Measurements from ENCODE around the gene SLC25A44.

Gene SLC25A44

GRCh38 chr1:156220226-156220625 lies 26.3 kb downstream of the SLC25A44 start:
- Histone ChIP-seq H3K4me1 (ENCODE audit: control insufficient read depth, low read length) (peaks cover 3% of the 10 kb centered on the region; the same call in 1 of the 2 replicates), H4K20me1 (ENCODE audit: control insufficient read depth, insufficient read depth, low read depth, low read length) (no peaks in the 10 kb centered on the region)

GRCh38 chr1:156221986-156222692 lies 28.2 kb downstream of the SLC25A44 start:
- H3K4me1 ChIP-seq (ENCODE audit: control insufficient read depth, low read length): peaks cover 11% of the 10 kb centered on the region
- H3K9me3 ChIP-seq (ENCODE audit: control insufficient read depth, insufficient read depth, low read length): no peaks in the 10 kb centered on the region
- H3F3A ChIP-seq (ENCODE audit: control insufficient read depth, insufficient read depth): peaks cover 2% of the 10 kb centered on the region; the same call in 1 of the 2 replicates
- H3K9me2 ChIP-seq (replicated peaks; ENCODE audit: control insufficient read depth, low read length): no peaks in the 10 kb centered on the region
- H3K4me2 ChIP-seq (ENCODE audit: low read length): no peak overlapping the region
- H3K4me3 ChIP-seq (ENCODE audit: low read length): no peak overlapping the region
- TF ChIP-seq EZH2phosphoT487 (IDR thresholded peaks at IDR 0.05; ENCODE audit: borderline replicate concordance, low read length): no peak
- no peak for TF ChIP-seq CTCF (IDR thresholded peaks at IDR 0.05; ENCODE audit: low read depth, low read length, poor library complexity, severe bottlenecking)
- no peaks in the 10 kb centered on the region for H3K27me3 ChIP-seq (ENCODE audit: control insufficient read depth, low read length)
- peaks cover 37% of the 10 kb centered on the region for H3K36me3 ChIP-seq (ENCODE audit: control insufficient read depth, low read length)
- H3K27ac ChIP-seq (ENCODE audit: low read depth, low read length): no peak overlapping the region
- H4K20me1 ChIP-seq (ENCODE audit: control insufficient read depth, insufficient read depth, low read depth, low read length): no peaks in the 10 kb centered on the region
- H3K79me2 ChIP-seq (ENCODE audit: control insufficient read depth, low read length): peaks cover 20% of the 10 kb centered on the region

More at GRCh38 chr1:156220226-156220625, 26.3 kb downstream of the SLC25A44 start:
- Histone ChIP-seq H3K27ac (ENCODE audit: low read depth, low read length) (no peak overlapping the region), H3F3A (ENCODE audit: control insufficient read depth, insufficient read depth) (0 out of 2 replicates have a peak, but pooled peaks cover 2% of the 10 kb centered on the region), H3K9me3 (ENCODE audit: control insufficient read depth, insufficient read depth, low read length) (no peaks in the 10 kb centered on the region), H3K36me3 (ENCODE audit: control insufficient read depth, low read length) (peaks cover 32% of the 10 kb centered on the region), H3K9me2 (replicated peaks; ENCODE audit: control insufficient read depth, low read length) (no peaks in the 10 kb centered on the region), H3K79me2 (ENCODE audit: control insufficient read depth, low read length) (peaks cover 29% of the 10 kb centered on the region), H3K4me2 (ENCODE audit: low read length) (no peak overlapping the region), H3K27me3 (ENCODE audit: control insufficient read depth, low read length) (no peaks in the 10 kb centered on the region), H3K4me3 (ENCODE audit: low read length) (no peak overlapping the region)
- TF ChIP-seq CTCF (IDR thresholded peaks at IDR 0.05; ENCODE audit: low read depth, low read length, poor library complexity, severe bottlenecking) (no peak), EZH2phosphoT487 (IDR thresholded peaks at IDR 0.05; ENCODE audit: borderline replicate concordance, low read length) (no peak)

- H4K20me1 ChIP-seq (ENCODE audit: control insufficient read depth, insufficient read depth, low read depth, low read length): no peaks in the 10 kb centered on the region
- no peaks in the 10 kb centered on the region for H3K27me3 ChIP-seq (ENCODE audit: control insufficient read depth, low read length)
- H3K27ac ChIP-seq (ENCODE audit: low read depth, low read length): no peak overlapping the region
- peaks cover 44% of the 10 kb centered on the region for H3K36me3 ChIP-seq (ENCODE audit: control insufficient read depth, low read length)
- TF ChIP-seq CTCF (IDR thresholded peaks at IDR 0.05; ENCODE audit: low read depth, low read length, poor library complexity, severe bottlenecking): no peak
- no peak for TF ChIP-seq EZH2phosphoT487 (IDR thresholded peaks at IDR 0.05; ENCODE audit: borderline replicate concordance, low read length)
- H3F3A ChIP-seq (ENCODE audit: control insufficient read depth, insufficient read depth): peaks cover 2% of the 10 kb centered on the region; the same call in 1 of the 2 replicates
- H3K4me2 ChIP-seq (ENCODE audit: low read length): no peak overlapping the region
- no peak overlapping the region for H3K4me3 ChIP-seq (ENCODE audit: low read length)
- no peaks in the 10 kb centered on the region; the same call in 1 of the 2 replicates for H3K79me2 ChIP-seq (ENCODE audit: control insufficient read depth, low read length)
- H3K9me2 ChIP-seq (replicated peaks; ENCODE audit: control insufficient read depth, low read length): no peaks in the 10 kb centered on the region
- H3K9me3 ChIP-seq (ENCODE audit: control insufficient read depth, insufficient read depth, low read length): no peaks in the 10 kb centered on the region
- H3K4me1 ChIP-seq (ENCODE audit: control insufficient read depth, low read length): peaks cover 8% of the 10 kb centered on the region
Observed at GRCh38 chr1:156225677-156226014, 31.7 kb downstream of the SLC25A44 start.

All from DOHH2 (cell line).